ENCODE data around the gene OXNAD1. TPM values are rescaled to one million over a fixed set of nuclear protein-coding genes. Genes with fewer than 3 reads are reported as not detected.
A peak's percentile ranks its signal among the peaks of the same experiment; 100 is the strongest.

Gene OXNAD1
- total RNA-seq (2016; rRNA removed; fragmentation: Illumina TruSeq; extraction: Trizol): 18.8 and 25.2 TPM in 2 replicates
- 25.2 and 28.2 TPM in 2 replicates for total RNA-seq (2016; cell fraction: cytosol; rRNA removed; fragmentation: Illumina TruSeq; extraction: Trizol; ENCODE audit: low read depth)
- 19.7 and 23.1 TPM in 2 replicates for total RNA-seq (2016; cell fraction: insoluble cytoplasmic fraction; rRNA removed; fragmentation: Illumina TruSeq; extraction: Trizol)
- total RNA-seq (2016; cell fraction: membrane; rRNA removed; fragmentation: Illumina TruSeq; extraction: Trizol): 13.5 and 18.2 TPM in 2 replicates
- total RNA-seq (2016; cell fraction: nucleus; rRNA removed; fragmentation: Illumina TruSeq; extraction: Trizol): 38.3 and 44.7 TPM in 2 replicates
- polyA plus RNA-seq (2011; rRNA removed): 8.8 and 9.9 TPM in 2 replicates
- 6.6 and 8.2 TPM in 2 replicates for polyA plus RNA-seq (2011; cell fraction: cytosol; rRNA removed)
- polyA plus RNA-seq (2011; cell fraction: nucleus; rRNA removed): 10.2 and 12.1 TPM in 2 replicates
- polyA plus RNA-seq (2012): 7.0 and 7.7 TPM in 2 replicates
- polyA plus RNA-seq (2016; cell fraction: cytosol; fragmentation: Illumina TruSeq; extraction: Trizol; ENCODE audit: low read depth): 1.7 and 3.2 TPM in 2 replicates
- 19.0 and 22.1 TPM in 2 replicates for polyA plus RNA-seq (2016; cell fraction: insoluble cytoplasmic fraction; fragmentation: Illumina TruSeq; extraction: Trizol; ENCODE audit: low read depth)
- 4.3 and 6.7 TPM in 2 replicates for polyA plus RNA-seq (2016; cell fraction: membrane; fragmentation: Illumina TruSeq; extraction: Trizol; ENCODE audit: low read depth)
- polyA plus RNA-seq (2016; cell fraction: nucleus; fragmentation: Illumina TruSeq; extraction: Trizol; ENCODE audit: insufficient read depth, low read depth): 12.2 and 14.2 TPM in 2 replicates
- 24.6 and 49.5 TPM in 2 replicates for polyA minus RNA-seq (2011; rRNA and poly(A)+ RNA removed; ENCODE audit: low replicate concordance)
- polyA minus RNA-seq (2011; cell fraction: cytosol; rRNA and poly(A)+ RNA removed): 5.4 and 6.4 TPM in 2 replicates
- polyA minus RNA-seq (2011; cell fraction: nucleus; rRNA and poly(A)+ RNA removed): 64.5 and 66.2 TPM in 2 replicates
- percentile 76 among the genes with signal in this experiment for Bru-seq, nascent RNA
- BruChase-seq, experiment 1, labeled RNA remaining after a 6-hour chase: percentile 70 among the genes with signal in this experiment
- percentile 82 among the genes with signal in this experiment for BruChase-seq, experiment 2, labeled RNA remaining after a 2-hour chase
- long read RNA-seq, experiment 1, transcript OXNAD1-201 (9 exons, 3,929 nt): major isoform, 6 of 9 reads
- long read RNA-seq, experiment 1, partial matches to known transcripts: 0 of 9 reads
- long read RNA-seq, experiment 1, other reads (novel, unspliced or antisense): 2 of 9 reads
- long read RNA-seq, experiment 2, transcript OXNAD1-201 (9 exons, 3,929 nt): major isoform, 13 of 27 reads
- long read RNA-seq, experiment 2, partial matches to known transcripts: 1 of 27 reads
- long read RNA-seq, experiment 2, other reads (novel, unspliced or antisense): 10 of 27 reads

- in situ Hi-C loops (cut with HindIII; ENCODE audit: extremely low pct_ligation_motif_present, low pct_unique_long_range_greater_than_20kb): no loop called here
- no peaks in the 10 kb centered on the region for H3K9me3 ChIP-seq (ENCODE audit: low read length)
- peaks cover 63% of the 10 kb centered on the region for H3K79me2 ChIP-seq (ENCODE audit: insufficient read depth, low read length)
- H3K36me3 ChIP-seq (replicated peaks in 1 of 2; ENCODE audit: control insufficient read depth in 1 of 2, insufficient read depth in 2 of 2, low read length in 2 of 2): peaks cover 0 to 32% of the 10 kb centered on the region in 2 experiments; a peak in 3 of 5 replicates
- ATAC-seq: peak; percentile 98
- POLR2A ChIA-PET: interaction anchor here (1.0 to 3.2 kb wide), 8 partner anchors 12 to 1478 kb away, joined by 4 to 112 read pairs (median 4); partner anchors contain the start of gene TBC1D5
- H3K4me2 ChIP-seq (ENCODE audit: low read depth, low read length): peak within 1 kb of the TSS; percentile 86
- peak within 1 kb of the TSS; percentile 83 for H2AFZ ChIP-seq (ENCODE audit: low read length)
- peak within 1 kb of the TSS; percentile 95 for H3K9ac ChIP-seq (ENCODE audit: insufficient read depth, low read depth, low read length)
- BruUV-seq (replicated peaks): no TSS peak
- peak within 1 kb of the TSS; percentile 88 to 97 (median 97) for H3K4me3 ChIP-seq (replicated peaks in 1 of 3; ENCODE audit: insufficient read depth in 1 of 3, low read depth in 2 of 3, low read length in 3 of 3)
- DNase-seq (ENCODE audit: low spot score): peak; percentile 98
- H3K4me1 ChIP-seq (ENCODE audit: insufficient read depth, low read length): peaks cover 36% of the 10 kb centered on the region
- H4K20me1 ChIP-seq (ENCODE audit: insufficient read depth, low read length): no peaks in the 10 kb centered on the region
- 0% methylated on average over 6 of the region's 61 CpGs for WGBS (ENCODE audit: low lambda C conversion rate)
- H3K27me3 ChIP-seq (ENCODE audit: control insufficient read depth in 1 of 2, insufficient read depth in 2 of 2, low read length in 2 of 2): no peaks in the 10 kb centered on the region; a peak in 1 of 5 replicates
- H3K27ac ChIP-seq (ENCODE audit: extremely low read length, insufficient read depth, low read length): peak within 1 kb of the TSS; percentile 93
- intact Hi-C loops (cut with micrococcal nuclease; ENCODE audit: unreplicated experiment): loop anchor here (1.0 kb wide), 1 partner anchor 12 kb away; no protein-coding TSS in a partner anchor
- CTCF ChIA-PET (ENCODE audit: low intra/inter-chr PET ratio, low total read pairs): interaction anchor here (1.1 kb wide), 1 partner anchor 18 kb away, joined by 3 read pairs; no protein-coding TSS in a partner anchor
- peak; percentile 87 for FAIRE-seq
- TF ChIP-seq ZNF510 (CRISPR knock-in tag; IDR thresholded peaks at IDR 0.05; ENCODE audit: low read depth) (no peak), POLR2G (IDR thresholded peaks at IDR 0.05; ENCODE audit: low read depth, low read length) (peak; percentile 91), YEATS2 (CRISPR knock-in tag; IDR thresholded peaks at IDR 0.05; ENCODE audit: borderline replicate concordance) (peak; percentile 91), TERF1 (CRISPR knock-in tag; IDR thresholded peaks at IDR 0.05) (no peak), STAT5B (CRISPR knock-in tag; IDR thresholded peaks at IDR 0.05) (no peak), RARG (CRISPR knock-in tag; IDR thresholded peaks at IDR 0.05; ENCODE audit: low read depth) (no peak), CREB1 (IDR thresholded peaks at IDR 0.05) (peak; percentile 99), CREB1 (CRISPR knock-in tag; IDR thresholded peaks at IDR 0.05) (peak; percentile 100), MED13 (CRISPR knock-in tag; IDR thresholded peaks at IDR 0.05) (no peak), KLF9 (CRISPR knock-in tag; IDR thresholded peaks at IDR 0.05; ENCODE audit: low read depth) (0 out of 2 replicates have a peak, but pooled peaks have one; percentile 54), ZNF431 (CRISPR knock-in tag; IDR thresholded peaks at IDR 0.05; ENCODE audit: borderline replicate concordance, low read depth) (0 out of 2 replicates have a peak, but pooled peaks have one; percentile 36), YY1 (IDR thresholded peaks at IDR 0.05; ENCODE audit: insufficient read depth, insufficient replicate concordance, low read depth, low read length) (peak; percentile 52), SAFB2 (CRISPR knock-in tag; IDR thresholded peaks at IDR 0.05; ENCODE audit: borderline replicate concordance, low read depth) (no peak; the same call in 1 of the 2 replicates), NPAS2 (CRISPR knock-in tag; IDR thresholded peaks at IDR 0.05; ENCODE audit: borderline replicate concordance) (no peak), ATF6 (CRISPR knock-in tag; conservative IDR thresholded peaks at IDR 0.05) (no peak)
These were observed at the start of gene OXNAD1, which contains the start of gene DPH3 for GRCh38 chr3:16264708-16265454. Gene OXNAD1, plus strand, starts transcription at chr3:16265212. Its CDS starts 5,741 bp downstream, at chr3:16270953. Gene DPH3, minus strand, starts transcription at chr3:16264943. Its CDS starts 67 bp downstream, at chr3:16264876.

Data from HepG2 (cell line).